ENCODE results near the gene MAGEA2B. TPM values are rescaled to one million over a fixed set of nuclear protein-coding genes. Genes with fewer than 3 reads are reported as not detected.
"Not testable (repeated sequence)": the region's sequence is repeated elsewhere in the genome, so short reads cannot be mapped to it uniquely, and the experiment has no call there.

The MAGEA2B gene
- total RNA-seq, 1 experiment from 2014 or later, result not detected

DNA sequence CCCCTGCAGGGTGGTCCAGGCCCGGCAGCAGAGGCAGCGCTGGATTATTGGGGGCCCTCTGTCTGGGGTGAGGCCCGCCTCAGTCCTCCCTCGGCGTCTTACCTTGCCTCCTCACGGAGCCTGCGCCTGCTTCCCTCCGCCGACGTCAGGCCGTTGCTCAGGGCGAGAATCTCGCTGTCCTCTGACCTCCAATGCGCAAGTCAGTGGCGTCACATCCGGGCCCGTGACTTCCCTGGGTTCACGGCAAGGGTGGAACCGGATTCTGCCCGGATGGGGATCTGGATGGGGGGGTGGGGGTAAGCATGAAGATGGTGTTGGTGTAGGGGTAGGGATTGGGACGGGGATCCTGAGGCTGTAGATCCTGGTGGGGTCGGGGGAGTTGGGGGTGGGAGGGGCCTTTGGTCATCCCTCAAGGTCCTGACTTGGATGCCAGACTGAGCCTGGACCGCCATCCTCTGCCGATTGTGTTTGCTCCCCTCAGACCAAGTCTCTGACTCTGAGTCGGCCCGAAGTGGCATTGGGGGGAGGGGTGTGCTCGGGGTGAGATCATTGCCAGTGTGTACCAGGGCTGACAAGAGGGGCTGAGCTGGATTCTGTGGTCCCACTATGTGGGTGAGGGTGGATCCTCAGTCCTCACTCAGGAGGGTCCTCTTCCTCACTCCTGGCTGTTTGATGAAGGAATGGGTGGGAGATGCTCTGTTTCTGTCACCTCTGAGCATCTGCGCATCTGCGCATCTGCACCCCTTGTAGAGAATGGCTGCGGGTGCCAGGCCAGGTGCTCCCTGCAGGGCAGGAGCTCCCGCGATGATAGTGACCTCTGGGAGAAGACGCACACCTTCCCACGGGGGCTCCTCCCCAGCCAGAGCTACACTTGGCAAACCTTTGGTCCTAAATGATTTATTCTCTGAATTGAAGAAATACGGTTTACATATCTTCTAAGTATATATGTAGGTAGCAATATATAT, 39.5 kb downstream of the MAGEA2B start, which contains the start of gene MAGEA2:
Gene MAGEA2 (minus strand): TSS at position 157 of the 965 bp plus-strand sequence. CDS start 2,479 bp downstream, outside the sequence.
- DNase-seq (ENCODE audit: low read depth); in situ Hi-C loops (cut with HindIII; ENCODE audit: low pct_unique_long_range_greater_than_20kb, low sequenced_read_pairs): not testable (repeated sequence)

GRCh38 chrX:152754871-152755270, 40.4 kb downstream of the MAGEA2B start:
- DNase-seq (ENCODE audit: low read depth); in situ Hi-C loops (cut with HindIII; ENCODE audit: low pct_unique_long_range_greater_than_20kb, low sequenced_read_pairs): not testable (repeated sequence)

DNA sequence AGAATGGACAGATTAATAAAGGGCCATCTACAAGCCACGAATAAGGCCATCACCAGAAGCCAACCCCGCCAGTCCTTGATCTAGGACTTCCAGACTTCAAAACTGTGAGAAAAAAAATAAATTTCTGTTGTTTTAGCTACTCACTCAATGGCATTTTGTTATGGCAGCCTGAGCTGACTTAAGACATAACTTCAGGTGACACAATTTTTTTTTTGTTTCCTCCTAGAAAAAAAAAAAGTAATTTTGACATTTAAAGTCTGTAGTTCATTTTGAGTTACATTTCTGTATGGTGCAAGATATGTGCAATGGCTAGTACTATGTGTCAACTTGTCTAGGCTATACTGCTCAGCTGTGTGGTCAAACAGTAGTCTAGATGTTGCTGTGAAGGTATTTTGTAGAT, 44.5 kb downstream of the MAGEA2B start, which contains the start of gene CSAG3:
Gene CSAG3 (plus strand): TSS at position 301 of the 400 bp plus-strand sequence.
- DNase-seq (ENCODE audit: low read depth); in situ Hi-C loops (cut with HindIII; ENCODE audit: low pct_unique_long_range_greater_than_20kb, low sequenced_read_pairs): not testable (repeated sequence)

- DNase-seq (ENCODE audit: low read depth); in situ Hi-C loops (cut with HindIII; ENCODE audit: low pct_unique_long_range_greater_than_20kb, low sequenced_read_pairs): not testable (repeated sequence)
Observed at GRCh38 chrX:152759544-152759943, 45.1 kb downstream of the MAGEA2B start.

DNA sequence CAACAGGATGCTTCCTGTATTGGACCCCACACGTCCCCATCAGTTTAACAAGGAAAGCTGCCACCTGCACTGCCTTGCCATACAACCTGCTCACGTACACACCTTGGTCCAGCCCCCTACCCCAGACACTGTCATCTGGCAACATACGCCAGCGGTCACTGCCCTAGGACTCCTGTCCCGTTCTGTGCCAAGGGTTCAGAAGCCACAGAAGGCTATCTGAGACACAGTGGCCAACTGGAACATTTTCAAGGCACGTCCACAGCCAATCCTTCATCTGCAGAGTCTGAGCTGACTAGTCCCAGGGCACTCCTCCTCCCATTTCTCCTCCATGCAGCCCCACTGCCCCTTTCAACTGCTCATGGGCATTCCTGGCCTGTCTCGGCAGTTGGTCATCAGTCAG, 47.2 kb downstream of the MAGEA2B start:
- DNase-seq (ENCODE audit: low read depth); in situ Hi-C loops (cut with HindIII; ENCODE audit: low pct_unique_long_range_greater_than_20kb, low sequenced_read_pairs): not testable (repeated sequence)

- in situ Hi-C loops (cut with HindIII; ENCODE audit: low pct_unique_long_range_greater_than_20kb, low sequenced_read_pairs); DNase-seq (ENCODE audit: low read depth): not testable (repeated sequence)
Observed at GRCh38 chrX:152766562-152766961, 52.1 kb downstream of the MAGEA2B start.

Other genes starting within 250 kb of the MAGEA2B start
- 0.30 and 0.81 TPM in 2 replicates for gene GABRQ, start 76.7 kb upstream of the MAGEA2B start, total RNA-seq (2014; rRNA removed; shearing (Covaris generic); ENCODE audit: low replicate concordance)
- gene MAGEA3, start 15.8 kb upstream of the MAGEA2B start, total RNA-seq (2014; rRNA removed; shearing (Covaris generic); ENCODE audit: low replicate concordance), result not detected in 2 replicates
- not detected in 2 replicates for gene CSAG2, start 5.4 kb upstream of the MAGEA2B start, total RNA-seq (2014; rRNA removed; shearing (Covaris generic); ENCODE audit: low replicate concordance)
- not detected in 2 replicates for gene CSAG1, start 19.1 kb downstream of the MAGEA2B start, total RNA-seq (2014; rRNA removed; shearing (Covaris generic); ENCODE audit: low replicate concordance)
- gene MAGEA12, start 19.1 kb downstream of the MAGEA2B start, total RNA-seq (2014; rRNA removed; shearing (Covaris generic); ENCODE audit: low replicate concordance), result not detected in 2 replicates
- gene MAGEA2, start 39.2 kb downstream of the MAGEA2B start, total RNA-seq (2014; rRNA removed; shearing (Covaris generic); ENCODE audit: low replicate concordance), result not detected in 2 replicates
- not detected in 2 replicates for gene CSAG3, start 44.6 kb downstream of the MAGEA2B start, total RNA-seq (2014; rRNA removed; shearing (Covaris generic); ENCODE audit: low replicate concordance)
- not detected in 2 replicates for gene MAGEA6, start 55.1 kb downstream of the MAGEA2B start, total RNA-seq (2014; rRNA removed; shearing (Covaris generic); ENCODE audit: low replicate concordance)
- 74.5 and 76.6 TPM in 2 replicates for gene CETN2, start 116.1 kb downstream of the MAGEA2B start, total RNA-seq (2014; rRNA removed; shearing (Covaris generic); ENCODE audit: low replicate concordance)
- 32.1 and 33.7 TPM in 2 replicates for gene NSDHL, start 116.4 kb downstream of the MAGEA2B start, total RNA-seq (2014; rRNA removed; shearing (Covaris generic); ENCODE audit: low replicate concordance)
- 6.0 and 7.2 TPM in 2 replicates for gene ZNF185, start 183.4 kb downstream of the MAGEA2B start, total RNA-seq (2014; rRNA removed; shearing (Covaris generic); ENCODE audit: low replicate concordance)